CD14-positive monocyte (primary cell): ENCODE results near the gene POLR1B. TPM values are rescaled to one million over a fixed set of nuclear protein-coding genes. Genes with fewer than 3 reads are reported as not detected.

ENCODE experiments used
- DNase-seq, 3 donors: peaks; one replicate each; pipeline ENCODE4 v3.0.0-alpha.2; 2011 to 2022
- H2AFZ ChIP-seq: 2 replicates; pipeline ENCODE4 v1.6.0; 2012; ENCODE audit warnings: mild to moderate bottlenecking, low read depth, low read length, inconsistent platforms; ENCODE audit not compliant: insufficient read depth, poor library complexity, severe bottlenecking
- H3K27ac ChIP-seq, 2 donors: 1 replicate in 1 of 2; 2 replicates in 1 of 2; pipeline ENCODE4 v1.5.1; 2012 to 2013; ENCODE audit warnings: low read length in 2 of 2, control low read depth in 1 of 2, inconsistent platforms in 1 of 2, low read depth in 1 of 2, mild to moderate bottlenecking in 1 of 2
- H3K27me3 ChIP-seq, 2 donors: one replicate each; pipeline versions ENCODE4 v1.6.0 to v1.6.1; 2011 to 2013; ENCODE audit warnings: low read length in 2 of 2; ENCODE audit not compliant: control insufficient read depth in 2 of 2, insufficient read depth in 2 of 2
- H3K36me3 ChIP-seq, 2 donors: replicated peaks in 1 of 2; 1 replicate in 1 of 2; 2 replicates in 1 of 2; pipeline versions ENCODE4 v1.5.1 to v1.6.1; 2012 to 2013; ENCODE audit warnings: low read length in 2 of 2, control low read depth in 1 of 2, inconsistent platforms in 1 of 2, mild to moderate bottlenecking in 1 of 2; ENCODE audit not compliant: insufficient read depth in 2 of 2, control insufficient read depth in 1 of 2
- H3K4me1 ChIP-seq, 2 donors: 1 replicate in 1 of 2; 2 replicates in 1 of 2; pipeline versions ENCODE4 v1.5.1 to v1.6.1; 2012 to 2013; ENCODE audit warnings: low read length in 2 of 2, control low read depth in 1 of 2, inconsistent platforms in 1 of 2, mild to moderate bottlenecking in 1 of 2, moderate library complexity in 1 of 2; ENCODE audit not compliant: insufficient read depth in 2 of 2, control insufficient read depth in 1 of 2
- H3K4me2 ChIP-seq: replicated peaks from 2 replicates; pipeline ENCODE3; 2012; ENCODE audit warnings: low read length, moderate library complexity, mild to moderate bottlenecking; ENCODE audit not compliant: poor library complexity, severe bottlenecking; ENCODE audit errors: extremely low read depth
- H3K4me3 ChIP-seq, 3 experiments: fragments of 200-600 bp in 1 of 3; sonication (generic) in 1 of 3; replicated peaks in 1 of 3; 1 replicate in 2 of 3; 2 replicates in 1 of 3; pipeline ENCODE4 v1.5.1; 2011 to 2013; ENCODE audit warnings: low read length in 3 of 3, mild to moderate bottlenecking in 3 of 3, control low read depth in 2 of 3, low read depth in 2 of 3, inconsistent platforms in 1 of 3, moderate library complexity in 1 of 3
- H3K79me2 ChIP-seq: 2 replicates; pipeline ENCODE4 v1.6.0; 2012; ENCODE audit warnings: mild to moderate bottlenecking, control low read depth, inconsistent platforms, low read length, moderate library complexity; ENCODE audit not compliant: insufficient read depth
- H3K9ac ChIP-seq: 2 replicates; pipeline ENCODE4 v1.6.0; 2017; ENCODE audit warnings: low read length, mild to moderate bottlenecking; ENCODE audit not compliant: insufficient read depth, poor library complexity, severe bottlenecking
- H3K9me3 ChIP-seq, 2 donors: replicated peaks in 1 of 2; 1 replicate in 1 of 2; 2 replicates in 1 of 2; pipeline versions ENCODE4 v1.5.1 to v1.6.1; 2012 to 2013; ENCODE audit warnings: low read length in 2 of 2, control low read depth in 1 of 2; ENCODE audit not compliant: control insufficient read depth in 1 of 2, insufficient read depth in 1 of 2
- H4K20me1 ChIP-seq: 2 replicates; pipeline ENCODE4 v1.6.0; 2012; ENCODE audit warnings: mild to moderate bottlenecking, low read length, control low read depth, moderate library complexity; ENCODE audit not compliant: insufficient read depth
- H3K27ac Mint-ChIP-seq, 7 donors: one replicate each; pipeline ENCODE4 v1.8.0; 2020; ENCODE audit warnings: mild to moderate bottlenecking in 7 of 7, mixed read lengths in 7 of 7, moderate library complexity in 6 of 7, inconsistent platforms in 2 of 7
- H3K27me3 Mint-ChIP-seq, 3 donors: one replicate each; pipeline ENCODE4 v1.8.0; 2021 to 2022; ENCODE audit warnings: low read depth in 3 of 3, mild to moderate bottlenecking in 3 of 3, mixed read lengths in 3 of 3, moderate library complexity in 3 of 3, inconsistent platforms in 1 of 3
- H3K36me3 Mint-ChIP-seq, 2 donors: one replicate each; pipeline ENCODE4 v1.8.0; 2020; ENCODE audit warnings: mixed read lengths in 2 of 2, inconsistent platforms in 1 of 2, mild to moderate bottlenecking in 1 of 2
- H3K4me1 Mint-ChIP-seq: one replicate; pipeline ENCODE4 v1.8.0; 2020; ENCODE audit warnings: mild to moderate bottlenecking, mixed read lengths
- H3K4me3 Mint-ChIP-seq, 2 donors: one replicate each; pipeline ENCODE4 v1.8.0; 2020; ENCODE audit warnings: mild to moderate bottlenecking in 2 of 2, mixed read lengths in 2 of 2, moderate library complexity in 1 of 2
- H3K9me3 Mint-ChIP-seq, 7 donors: one replicate each; pipeline ENCODE4 v1.8.0; 2020 to 2022; ENCODE audit warnings: mixed read lengths in 7 of 7, mild to moderate bottlenecking in 6 of 7, moderate library complexity in 6 of 7, inconsistent platforms in 2 of 7
- WGBS: methylation state at CpG from one replicate; pipeline ENCODE4 v1.1.5; 2013; ENCODE audit warnings: missing lambda C conversion rate; ENCODE audit not compliant: insufficient coverage; 5-methylcytosine and 5-hydroxymethylcytosine counted together
- intact Hi-C, 2 donors: fragments of 100-400 bp; cut with micrococcal nuclease; formaldehyde crosslinking; loops; one replicate each; pipeline versions ENCODE4 v1.15.0 to v1.15.1; 2023
- polyA minus RNA-seq: library from RNA; depleted of rRNA, polyadenylated mRNA; stranded (reverse); fragments of >200 nt; gene quantifications from 2 replicates; pipeline ENCODE4 v1.2.3, GENCODE V29; 2012
- polyA plus RNA-seq, 3 donors: library from polyadenylated mRNA; depleted of rRNA in 1 of 3; unstranded in 2 of 3; stranded (reverse) in 1 of 3; fragments of 300-500 nt in 2 of 3; fragments of >200 nt in 1 of 3; fragmentation: Illumina TruSeq in 2 of 3; gene quantifications; 1 replicate in 2 of 3; 2 replicates in 1 of 3; pipeline ENCODE4 v1.2.3, GENCODE V29; 2012 to 2021
- total RNA-seq, 12 experiments: library from RNA in 1 of 12; stranded (reverse) in 1 of 12; fragments of 120-200 nt in 1 of 12; gene quantifications; one replicate each; pipeline ENCODE4 v1.2.4 and lab custom pipeline; 2013 to 2026; ENCODE audit warnings: mixed read lengths in 6 of 12, inconsistent platforms in 1 of 12
- TF ChIP-seq, protein P1 (sequence below): fragments of 200-600 bp; IDR thresholded peaks from one replicate; pipeline ENCODE4 v1.8.0; 2022; ENCODE audit warnings: antibody characterized with exemption, mild to moderate bottlenecking

POLR1B gene, protein sequence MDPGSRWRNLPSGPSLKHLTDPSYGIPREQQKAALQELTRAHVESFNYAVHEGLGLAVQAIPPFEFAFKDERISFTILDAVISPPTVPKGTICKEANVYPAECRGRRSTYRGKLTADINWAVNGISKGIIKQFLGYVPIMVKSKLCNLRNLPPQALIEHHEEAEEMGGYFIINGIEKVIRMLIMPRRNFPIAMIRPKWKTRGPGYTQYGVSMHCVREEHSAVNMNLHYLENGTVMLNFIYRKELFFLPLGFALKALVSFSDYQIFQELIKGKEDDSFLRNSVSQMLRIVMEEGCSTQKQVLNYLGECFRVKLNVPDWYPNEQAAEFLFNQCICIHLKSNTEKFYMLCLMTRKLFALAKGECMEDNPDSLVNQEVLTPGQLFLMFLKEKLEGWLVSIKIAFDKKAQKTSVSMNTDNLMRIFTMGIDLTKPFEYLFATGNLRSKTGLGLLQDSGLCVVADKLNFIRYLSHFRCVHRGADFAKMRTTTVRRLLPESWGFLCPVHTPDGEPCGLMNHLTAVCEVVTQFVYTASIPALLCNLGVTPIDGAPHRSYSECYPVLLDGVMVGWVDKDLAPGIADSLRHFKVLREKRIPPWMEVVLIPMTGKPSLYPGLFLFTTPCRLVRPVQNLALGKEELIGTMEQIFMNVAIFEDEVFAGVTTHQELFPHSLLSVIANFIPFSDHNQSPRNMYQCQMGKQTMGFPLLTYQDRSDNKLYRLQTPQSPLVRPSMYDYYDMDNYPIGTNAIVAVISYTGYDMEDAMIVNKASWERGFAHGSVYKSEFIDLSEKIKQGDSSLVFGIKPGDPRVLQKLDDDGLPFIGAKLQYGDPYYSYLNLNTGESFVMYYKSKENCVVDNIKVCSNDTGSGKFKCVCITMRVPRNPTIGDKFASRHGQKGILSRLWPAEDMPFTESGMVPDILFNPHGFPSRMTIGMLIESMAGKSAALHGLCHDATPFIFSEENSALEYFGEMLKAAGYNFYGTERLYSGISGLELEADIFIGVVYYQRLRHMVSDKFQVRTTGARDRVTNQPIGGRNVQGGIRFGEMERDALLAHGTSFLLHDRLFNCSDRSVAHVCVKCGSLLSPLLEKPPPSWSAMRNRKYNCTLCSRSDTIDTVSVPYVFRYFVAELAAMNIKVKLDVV
- 7.5 TPM for total RNA-seq (2013)
- polyA plus RNA-seq (1 to 10 TPM; 5.2 to 6.3 (median 5.3) TPM), polyA minus RNA-seq (4.4 and 8.1 TPM in 2 replicates), total RNA-seq (lab: John Stamatoyannopoulos, UW) (2.4 to 15.6 (median 10.9) reads per million in 11 experiments)

DNA sequence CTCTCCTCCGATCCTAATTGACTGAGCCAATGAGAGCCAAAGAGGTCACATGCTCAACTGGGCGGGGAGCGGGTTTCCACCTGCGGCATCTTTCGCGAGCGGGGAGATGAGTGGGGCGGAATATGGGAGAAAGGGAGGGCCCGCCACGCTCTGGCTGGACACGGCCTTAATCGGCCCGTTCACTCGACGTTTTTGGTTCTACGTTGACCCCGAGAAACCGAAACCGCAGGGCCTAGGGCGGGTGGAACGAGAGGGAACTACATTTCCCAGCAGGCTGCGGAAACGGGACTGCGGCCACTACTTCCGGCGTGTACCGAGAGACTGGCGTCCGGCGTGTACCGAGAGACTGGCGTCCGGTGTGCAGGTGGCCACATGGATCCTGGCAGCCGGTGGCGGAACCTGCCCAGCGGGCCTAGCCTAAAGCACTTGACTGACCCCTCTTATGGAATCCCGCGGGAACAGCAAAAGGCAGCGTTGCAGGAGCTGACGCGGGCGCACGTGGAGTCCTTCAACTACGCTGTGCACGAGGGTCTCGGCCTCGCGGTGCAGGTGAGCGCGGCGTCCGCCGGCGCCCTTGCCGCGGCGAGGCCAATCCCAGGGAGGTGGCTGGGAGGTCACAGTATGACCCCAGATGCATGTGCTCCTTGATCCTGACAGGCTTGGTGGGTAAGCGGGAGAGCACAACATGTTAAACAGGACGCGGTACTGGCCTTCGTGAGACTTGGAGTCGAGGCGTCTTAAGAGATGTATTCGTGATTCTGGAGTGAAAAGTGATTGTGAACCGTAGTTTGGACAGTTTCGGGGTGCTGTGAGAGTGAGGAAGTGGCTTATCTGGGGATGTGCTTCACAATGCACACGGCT lies at the start of gene POLR1B:
Gene POLR1B (plus strand): TSS at position 343 of the 861 bp plus-strand sequence. CDS start 30 bp downstream, at position 373.
- Histone ChIP-seq H3K27ac (peak within 1 kb of the TSS; percentile 93 to 95), H3K36me3 (peaks cover 4 to 13% of the 10 kb centered on the region in 2 donors), H3K4me3 (peak within 1 kb of the TSS; percentile 60 to 95 (median 94)), H3K4me2 (peak within 1 kb of the TSS; percentile 94), H2AFZ (peak within 1 kb of the TSS; percentile 97), H3K79me2 (peaks cover 46% of the 10 kb centered on the region), H3K9me3 (no peaks in the 10 kb centered on the region), H3K4me1 (peaks cover 21 to 27% of the 10 kb centered on the region in 2 donors), H3K27me3 (no peaks in the 10 kb centered on the region), H4K20me1 (no peaks in the 10 kb centered on the region), H3K9ac (peak within 1 kb of the TSS; percentile 82)
- peaks cover 13% of the 10 kb centered on the region for H3K4me1 Mint-ChIP-seq
- intact Hi-C loops = loop anchor here in 1 of 2 donors (2.0 to 5.0 kb wide), 2 partner anchors 42 to 285 kb away; partner anchors contain the start of genes CHCHD5 and ZC3H8
- H3K9me3 Mint-ChIP-seq = no peaks in the 10 kb centered on the region
- TF ChIP-seq, protein P1, sequence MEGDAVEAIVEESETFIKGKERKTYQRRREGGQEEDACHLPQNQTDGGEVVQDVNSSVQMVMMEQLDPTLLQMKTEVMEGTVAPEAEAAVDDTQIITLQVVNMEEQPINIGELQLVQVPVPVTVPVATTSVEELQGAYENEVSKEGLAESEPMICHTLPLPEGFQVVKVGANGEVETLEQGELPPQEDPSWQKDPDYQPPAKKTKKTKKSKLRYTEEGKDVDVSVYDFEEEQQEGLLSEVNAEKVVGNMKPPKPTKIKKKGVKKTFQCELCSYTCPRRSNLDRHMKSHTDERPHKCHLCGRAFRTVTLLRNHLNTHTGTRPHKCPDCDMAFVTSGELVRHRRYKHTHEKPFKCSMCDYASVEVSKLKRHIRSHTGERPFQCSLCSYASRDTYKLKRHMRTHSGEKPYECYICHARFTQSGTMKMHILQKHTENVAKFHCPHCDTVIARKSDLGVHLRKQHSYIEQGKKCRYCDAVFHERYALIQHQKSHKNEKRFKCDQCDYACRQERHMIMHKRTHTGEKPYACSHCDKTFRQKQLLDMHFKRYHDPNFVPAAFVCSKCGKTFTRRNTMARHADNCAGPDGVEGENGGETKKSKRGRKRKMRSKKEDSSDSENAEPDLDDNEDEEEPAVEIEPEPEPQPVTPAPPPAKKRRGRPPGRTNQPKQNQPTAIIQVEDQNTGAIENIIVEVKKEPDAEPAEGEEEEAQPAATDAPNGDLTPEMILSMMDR = no peak
- 0% methylated on average over 64 of the region's 67 CpGs for WGBS
- no peak within 1 kb of the TSS for H3K4me3 Mint-ChIP-seq
- DNase-seq = peak; percentile 70 to 71 (median 71)
- H3K27me3 Mint-ChIP-seq = peaks cover 0 to 4% (median 0%) of the 10 kb centered on the region in 3 donors
- peak within 1 kb of the TSS in 1 of 7 donors; percentile 99 for H3K27ac Mint-ChIP-seq
- peaks cover 14 to 19% of the 10 kb centered on the region in 2 donors for H3K36me3 Mint-ChIP-seq
